Suprapubic skin (tissue), 4 donors: Measurements from ENCODE around the gene CRYGS. TPM values are rescaled to one million over a fixed set of nuclear protein-coding genes. Genes with fewer than 3 reads are reported as not detected.

Source experiments
- DNase-seq, 2 donors: peaks; one replicate each; pipeline ENCODE4 v3.0.0-alpha.2; 2019; ENCODE audit warnings: low spot score in 2 of 2
- H3K27ac ChIP-seq: fragments of 200-600 bp; sonication (generic); one replicate; pipeline ENCODE4 v1.5.1; 2019
- H3K27me3 ChIP-seq: fragments of 200-600 bp; sonication (generic); one replicate; pipeline ENCODE4 v1.5.1; 2019
- H3K36me3 ChIP-seq: fragments of 200-600 bp; sonication (generic); one replicate; pipeline ENCODE4 v1.5.1; 2019
- H3K4me1 ChIP-seq: fragments of 200-600 bp; sonication (generic); one replicate; pipeline ENCODE4 v1.5.1; 2019
- H3K4me3 ChIP-seq: fragments of 200-600 bp; sonication (generic); one replicate; pipeline ENCODE4 v1.5.1; 2019; ENCODE audit warnings: mild to moderate bottlenecking
- H3K9me3 ChIP-seq: fragments of 200-600 bp; sonication (generic); one replicate; pipeline ENCODE4 v1.5.1; 2019
- EP300 ChIP-seq: sonication (generic); formaldehyde crosslinking; IDR thresholded peaks from one replicate; pipeline ENCODE4 v1.6.1; 2017; ENCODE audit warnings: antibody characterized with exemption
- POLR2A ChIP-seq, 2 donors: fragments of 450-650 bp; IDR thresholded peaks; one replicate each; pipeline ENCODE4 v1.6.1; 2017; ENCODE audit warnings: antibody characterized with exemption in 2 of 2, mild to moderate bottlenecking in 2 of 2, moderate library complexity in 2 of 2
- POLR2AphosphoS5 ChIP-seq, 3 donors: sonication (generic); formaldehyde crosslinking; IDR thresholded peaks; one replicate each; pipeline ENCODE4 v1.6.1; 2017; ENCODE audit warnings: antibody characterized with exemption in 3 of 3
- WGBS: methylation state at CpG from one replicate; pipeline ENCODE4 v1.1.5; 2018; 5-methylcytosine and 5-hydroxymethylcytosine counted together
- total RNA-seq, 4 donors: library from RNA; depleted of rRNA; stranded (reverse); fragments of >200 nt; gene quantifications; one replicate each; pipeline ENCODE4 v1.1.0, GENCODE V29; 2016
- TF ChIP-seq, protein P1 (sequence below), 2 donors: fragments of 200-600 bp in 1 of 2; fragments of 450-650 bp in 1 of 2; sonication (generic) in 1 of 2; IDR thresholded peaks; one replicate each; pipeline ENCODE4 v1.5.1; 2016 to 2019; ENCODE audit warnings: antibody characterized with exemption in 2 of 2, mild to moderate bottlenecking in 1 of 2, moderate library complexity in 1 of 2

CRYGS gene
- total RNA-seq, 4 donors from 2014 or later: 2.2 to 6.7 (median 3.6) TPM

- WGBS: 92% methylated on average over 6 of the region's 6 CpGs
- TF ChIP-seq, protein P1, sequence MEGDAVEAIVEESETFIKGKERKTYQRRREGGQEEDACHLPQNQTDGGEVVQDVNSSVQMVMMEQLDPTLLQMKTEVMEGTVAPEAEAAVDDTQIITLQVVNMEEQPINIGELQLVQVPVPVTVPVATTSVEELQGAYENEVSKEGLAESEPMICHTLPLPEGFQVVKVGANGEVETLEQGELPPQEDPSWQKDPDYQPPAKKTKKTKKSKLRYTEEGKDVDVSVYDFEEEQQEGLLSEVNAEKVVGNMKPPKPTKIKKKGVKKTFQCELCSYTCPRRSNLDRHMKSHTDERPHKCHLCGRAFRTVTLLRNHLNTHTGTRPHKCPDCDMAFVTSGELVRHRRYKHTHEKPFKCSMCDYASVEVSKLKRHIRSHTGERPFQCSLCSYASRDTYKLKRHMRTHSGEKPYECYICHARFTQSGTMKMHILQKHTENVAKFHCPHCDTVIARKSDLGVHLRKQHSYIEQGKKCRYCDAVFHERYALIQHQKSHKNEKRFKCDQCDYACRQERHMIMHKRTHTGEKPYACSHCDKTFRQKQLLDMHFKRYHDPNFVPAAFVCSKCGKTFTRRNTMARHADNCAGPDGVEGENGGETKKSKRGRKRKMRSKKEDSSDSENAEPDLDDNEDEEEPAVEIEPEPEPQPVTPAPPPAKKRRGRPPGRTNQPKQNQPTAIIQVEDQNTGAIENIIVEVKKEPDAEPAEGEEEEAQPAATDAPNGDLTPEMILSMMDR (IDR thresholded peaks at IDR 0.05): no peak
- TF ChIP-seq POLR2A (IDR thresholded peaks at IDR 0.05) (no peak), EP300 (no peak), POLR2AphosphoS5 (IDR thresholded peaks at IDR 0.05) (no peak)
- Histone ChIP-seq H3K36me3 (peaks cover 80% of the 10 kb centered on the region), H3K9me3 (no peaks in the 10 kb centered on the region), H3K4me3 (no peak overlapping the region), H3K27me3 (no peaks in the 10 kb centered on the region), H3K4me1 (no peaks in the 10 kb centered on the region), H3K27ac (no peak overlapping the region)
- DNase-seq: no peak
These were observed 7.2 kb upstream of the CRYGS start for GRCh38 chr3:186551387-186551786.

DNA sequence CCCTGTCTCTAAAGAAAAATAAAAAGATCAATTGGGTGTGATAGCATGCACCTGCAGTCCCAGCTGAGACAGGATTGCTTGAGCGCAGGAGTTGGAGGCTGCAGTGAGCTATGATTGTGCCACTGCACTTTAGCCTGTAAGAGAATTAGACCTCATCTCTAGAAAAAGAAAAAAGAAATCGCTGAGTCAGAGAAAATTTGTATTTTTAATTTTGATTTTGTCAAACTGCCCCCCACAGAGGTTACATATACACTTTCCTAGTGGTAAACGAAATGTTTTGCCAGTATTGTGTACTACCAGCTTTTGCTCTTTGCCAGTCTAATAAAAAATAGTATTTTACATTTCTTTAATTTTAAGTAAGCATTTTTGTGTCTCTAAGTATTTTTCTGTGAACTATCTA is 5.3 kb upstream of the CRYGS start:
- Histone ChIP-seq H3K27me3 (no peaks in the 10 kb centered on the region), H3K9me3 (no peaks in the 10 kb centered on the region), H3K27ac (no peak overlapping the region), H3K36me3 (peaks cover 65% of the 10 kb centered on the region), H3K4me1 (no peaks in the 10 kb centered on the region), H3K4me3 (no peak overlapping the region)
- TF ChIP-seq POLR2A (IDR thresholded peaks at IDR 0.05): no peak
- no peak for TF ChIP-seq POLR2AphosphoS5 (IDR thresholded peaks at IDR 0.05)
- TF ChIP-seq, protein P1 (IDR thresholded peaks at IDR 0.05): no peak
- no peak for TF ChIP-seq EP300
- DNase-seq: no peak
- WGBS: 94% methylated on average over 3 of the region's 3 CpGs

DNA sequence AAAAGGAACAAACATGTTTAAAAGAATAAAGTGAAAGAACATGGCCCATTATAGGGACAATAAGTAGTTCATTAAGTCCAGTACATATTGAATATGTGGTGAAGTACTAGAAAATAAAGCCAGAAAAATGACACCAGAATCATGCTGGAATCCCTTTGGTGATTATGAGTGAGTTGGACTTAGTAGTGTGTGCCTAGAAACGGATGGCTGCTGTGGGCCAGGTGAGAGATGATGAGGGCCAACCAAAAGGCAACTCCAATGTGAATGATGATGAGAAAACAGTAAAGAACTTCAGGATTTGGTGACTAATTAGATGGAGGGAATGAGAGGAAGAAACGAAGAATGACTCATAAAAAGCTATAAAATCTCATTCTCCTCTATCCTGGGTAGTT is 3.3 kb downstream of the CRYGS start:
- peaks cover 7% of the 10 kb centered on the region for H3K4me1 ChIP-seq
- TF ChIP-seq POLR2A (IDR thresholded peaks at IDR 0.05) (no peak), EP300 (no peak), POLR2AphosphoS5 (IDR thresholded peaks at IDR 0.05) (no peak)
- TF ChIP-seq, protein P1 (IDR thresholded peaks at IDR 0.05): no peak
- DNase-seq: no peak

GRCh38 chr3:186540221-186540834 is 3.9 kb downstream of the CRYGS start:
- no peaks in the 10 kb centered on the region for H3K27me3 ChIP-seq
- peaks cover 7% of the 10 kb centered on the region for H3K4me1 ChIP-seq
- H3K27ac ChIP-seq: no peak overlapping the region
- TF ChIP-seq, protein P1 (IDR thresholded peaks at IDR 0.05): peak; percentile 43
- no peak for TF ChIP-seq POLR2A (IDR thresholded peaks at IDR 0.05)
- WGBS: 9% methylated on average over 8 of the region's 8 CpGs
- DNase-seq: peak in 1 of 2 donors; percentile 74
- H3K4me3 ChIP-seq: no peak overlapping the region
- H3K9me3 ChIP-seq: no peaks in the 10 kb centered on the region
- H3K36me3 ChIP-seq: peaks cover 9% of the 10 kb centered on the region

More for the DNA sequence above, 3.3 kb downstream of the CRYGS start:
- peaks cover 9% of the 10 kb centered on the region for H3K36me3 ChIP-seq
- H3K4me3 ChIP-seq: no peak overlapping the region
- WGBS: 40% methylated on average over 2 of the region's 2 CpGs
- H3K27ac ChIP-seq: no peak overlapping the region
- no peaks in the 10 kb centered on the region for H3K27me3 ChIP-seq
- no peaks in the 10 kb centered on the region for H3K9me3 ChIP-seq

DNA sequence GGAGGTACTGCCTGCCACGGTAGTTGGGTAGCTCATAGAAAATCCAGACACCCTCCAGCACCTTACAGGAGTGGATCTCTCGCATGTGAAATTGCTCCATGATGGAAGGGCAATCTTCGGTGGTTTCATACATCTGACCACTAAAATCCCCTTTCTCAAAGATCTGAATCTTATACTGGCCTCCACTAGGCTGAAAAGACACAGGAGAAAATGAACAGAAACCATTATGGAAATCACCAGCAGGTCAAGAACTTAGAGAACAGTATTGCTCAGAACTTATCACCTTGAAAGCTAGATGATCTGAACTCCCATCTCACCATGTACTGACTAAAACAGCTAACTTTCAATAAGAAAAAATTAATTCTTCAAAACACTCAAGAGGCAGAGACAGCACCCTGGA is 5.4 kb downstream of the CRYGS start:
- no peak overlapping the region for H3K4me3 ChIP-seq
- no peaks in the 10 kb centered on the region for H3K9me3 ChIP-seq
- TF ChIP-seq, protein P1 (IDR thresholded peaks at IDR 0.05): no peak
- TF ChIP-seq POLR2A (IDR thresholded peaks at IDR 0.05): no peak
- no peak for TF ChIP-seq POLR2AphosphoS5 (IDR thresholded peaks at IDR 0.05)
- no peak for TF ChIP-seq EP300
- no peaks in the 10 kb centered on the region for H3K27me3 ChIP-seq
- H3K36me3 ChIP-seq: peaks cover 4% of the 10 kb centered on the region
- no peak for DNase-seq
- no peak overlapping the region for H3K27ac ChIP-seq
- WGBS: 100% methylated on average over 3 of the region's 3 CpGs
- H3K4me1 ChIP-seq: peaks cover 7% of the 10 kb centered on the region
